Anterior cingulate cortex (tissue), 58 donors: ENCODE measurements around the gene TAGLN2.
A peak's percentile ranks its signal among the peaks of the same experiment; 100 is the strongest.
"Not testable (repeated sequence)": the region's sequence is repeated elsewhere in the genome, so short reads cannot be mapped to it uniquely, and the experiment has no call there.

Source experiments
- DNase-seq, 58 donors: peaks; one replicate each; lab custom pipeline; 2025; lab: John Stamatoyannopoulos, UW

The TAGLN2 gene

GRCh38 chr1:159911326-159912070 lies 13.8 kb downstream of the TAGLN2 start:
- no peak for DNase-seq

- DNase-seq = no peak
Measured at GRCh38 chr1:159908031-159908940, 17.0 kb downstream of the TAGLN2 start.

DNA sequence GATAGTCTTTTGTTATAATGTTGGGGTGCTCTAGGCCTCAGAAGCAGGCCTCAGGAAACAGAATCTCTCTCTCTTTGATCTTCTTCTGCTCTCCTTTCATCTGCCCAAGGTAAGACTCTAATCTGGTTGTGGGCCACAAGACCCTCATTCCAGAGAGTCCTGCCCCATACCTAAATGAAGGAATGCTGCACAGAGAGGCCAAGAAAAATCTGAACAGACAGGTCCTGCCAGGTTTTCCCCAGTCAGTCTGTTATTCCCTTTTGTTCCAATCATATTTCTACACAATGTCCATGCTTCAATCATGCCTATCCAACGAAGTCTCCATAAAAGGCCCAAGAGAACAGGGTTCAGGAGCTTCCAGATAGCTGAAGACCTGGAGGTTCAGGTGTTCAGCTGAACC lies 18.3 kb downstream of the TAGLN2 start:
- DNase-seq = no peak

GRCh38 chr1:159904036-159904435 lies 21.3 kb downstream of the TAGLN2 start:
- DNase-seq = not testable (repeated sequence)

DNA sequence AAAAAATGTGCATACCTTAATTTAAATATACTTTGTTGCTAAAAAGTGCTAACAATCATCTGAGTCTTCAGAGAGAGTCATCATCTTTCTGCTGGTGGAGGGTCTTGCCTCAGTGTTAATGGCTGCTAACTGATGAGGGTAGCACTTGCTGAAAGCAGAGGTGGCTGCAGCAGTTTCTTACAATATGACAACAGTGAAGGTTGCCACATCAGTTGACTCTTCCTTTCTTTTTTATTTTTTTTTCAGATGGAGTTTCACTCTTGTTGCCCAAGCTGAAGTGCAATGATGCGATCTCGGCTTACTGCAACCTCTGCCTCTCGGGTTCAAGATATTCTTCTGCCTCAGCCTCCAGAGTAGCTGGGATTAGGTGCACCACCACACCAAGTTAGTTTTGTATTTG lies 22.8 kb downstream of the TAGLN2 start:
- DNase-seq = no peak

DNA sequence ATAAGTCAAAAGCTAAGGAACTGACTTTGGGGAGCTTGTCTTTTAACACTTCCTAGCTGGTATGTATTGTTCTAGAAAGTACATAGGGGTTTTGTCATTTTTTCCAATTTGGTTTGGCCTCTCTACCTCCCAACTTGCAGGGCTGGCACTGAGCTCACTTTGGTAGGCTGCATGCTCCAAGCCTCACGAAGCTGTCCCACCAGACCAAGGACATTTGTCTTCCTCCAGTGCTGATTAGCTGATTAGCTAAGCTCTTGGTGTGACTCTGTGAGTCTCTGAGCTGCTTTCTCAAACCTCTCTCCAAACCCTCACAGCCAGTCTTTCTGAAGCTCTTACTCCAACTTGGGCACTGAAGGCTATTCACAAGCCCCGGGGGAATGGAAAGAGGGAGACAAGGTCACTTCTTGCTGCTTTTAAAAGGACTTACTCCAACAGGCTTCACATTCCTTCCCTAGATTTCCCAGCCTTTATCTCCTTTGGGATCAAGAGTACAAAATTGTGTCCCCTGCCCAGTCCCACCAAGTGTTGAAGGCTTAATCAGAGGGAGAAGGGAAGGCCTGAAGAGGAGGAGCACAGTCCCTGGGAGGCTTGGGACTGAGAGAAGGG lies 24.4 kb downstream of the TAGLN2 start:
- DNase-seq = no peak

DNA sequence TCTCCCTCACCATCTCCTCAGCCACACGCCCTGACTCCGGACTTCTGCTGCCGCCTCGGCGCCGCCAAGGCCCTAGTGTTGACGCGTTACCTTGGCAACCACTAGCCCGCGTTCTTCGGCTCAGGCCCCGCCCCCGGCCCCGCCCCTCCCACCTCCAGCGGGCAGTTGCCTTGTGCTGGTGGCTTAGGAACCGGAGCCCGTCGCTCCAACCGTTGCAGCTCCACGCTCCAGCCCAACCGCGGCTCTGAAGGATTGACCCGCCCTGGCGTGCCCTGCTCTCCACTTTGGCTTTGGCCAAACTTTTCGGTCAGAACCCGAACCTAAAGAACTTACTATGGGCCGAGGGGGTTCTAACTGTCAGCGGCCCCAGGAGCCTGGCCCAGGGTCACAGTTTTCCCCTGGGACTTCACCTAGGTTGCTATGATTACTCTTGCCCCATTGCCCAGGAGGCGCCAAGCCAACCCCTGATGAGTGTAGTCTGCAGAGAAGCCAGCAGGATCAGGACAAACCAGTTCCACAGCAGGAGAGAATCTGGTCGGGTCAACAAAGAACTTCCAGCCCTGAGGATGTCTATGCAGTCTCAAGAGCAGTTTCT lies 25.1 kb downstream of the TAGLN2 start, which contains the start of gene CFAP45:
CFAP45 (minus strand) TSS at position 80 of the 595 bp plus-strand sequence; CDS start at position 13, 67 bp downstream.
- peak in 2 of 58 donors; percentile 28 to 46 for DNase-seq

- not testable (repeated sequence) for DNase-seq
Measured at GRCh38 chr1:159899634-159900033, 25.7 kb downstream of the TAGLN2 start.

DNA sequence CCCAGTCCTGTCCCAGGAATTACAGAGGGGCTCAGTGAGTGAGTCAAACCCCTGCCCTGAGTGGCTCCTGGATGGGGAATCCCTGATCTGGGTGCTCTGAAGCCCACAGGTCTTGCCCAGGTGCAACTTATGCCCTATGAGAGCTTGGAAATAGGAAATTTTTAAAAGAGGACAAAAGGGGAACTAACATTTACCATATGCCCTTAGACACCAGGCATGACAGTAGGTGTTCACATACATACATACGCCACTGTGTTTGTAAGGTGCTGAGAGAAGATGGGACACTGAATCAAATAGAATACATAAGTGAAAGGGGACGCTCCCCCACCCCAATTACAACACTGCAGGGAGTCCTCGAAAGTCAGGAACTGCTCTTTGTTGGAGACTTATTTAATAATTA lies 26.8 kb downstream of the TAGLN2 start:
- DNase-seq = no peak

GRCh38 chr1:159897962-159898361 lies 27.3 kb downstream of the TAGLN2 start:
- DNase-seq = no peak

- no peak for DNase-seq
Measured at GRCh38 chr1:159896546-159896930, 28.8 kb downstream of the TAGLN2 start.

GRCh38 chr1:159895836-159896545 lies 29.3 kb downstream of the TAGLN2 start:
- peak in 2 of 58 donors; percentile 8 to 14 for DNase-seq

- no peak for DNase-seq
Measured at GRCh38 chr1:159895286-159895685, 30.0 kb downstream of the TAGLN2 start.

DNA sequence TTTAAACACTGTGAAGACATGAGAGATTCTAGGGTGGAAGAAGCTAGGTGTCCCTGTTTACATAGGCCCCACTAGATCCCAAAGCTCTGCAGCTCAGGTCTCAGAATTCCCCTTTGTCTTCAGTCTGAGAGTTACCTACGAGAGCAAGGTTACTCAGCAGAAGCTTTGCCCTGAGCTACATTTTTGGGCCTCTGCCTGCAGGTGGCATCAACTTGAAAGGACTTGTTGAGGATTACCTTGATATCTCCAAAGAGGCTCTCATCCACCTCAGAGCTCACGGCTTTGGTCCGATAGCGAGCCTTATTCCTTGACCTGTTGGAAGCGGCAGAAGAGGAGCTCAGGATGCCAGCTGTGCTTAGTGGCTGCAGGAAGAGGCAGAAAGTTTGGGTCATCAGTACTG lies 32.4 kb downstream of the TAGLN2 start:
- no peak for DNase-seq

DNA sequence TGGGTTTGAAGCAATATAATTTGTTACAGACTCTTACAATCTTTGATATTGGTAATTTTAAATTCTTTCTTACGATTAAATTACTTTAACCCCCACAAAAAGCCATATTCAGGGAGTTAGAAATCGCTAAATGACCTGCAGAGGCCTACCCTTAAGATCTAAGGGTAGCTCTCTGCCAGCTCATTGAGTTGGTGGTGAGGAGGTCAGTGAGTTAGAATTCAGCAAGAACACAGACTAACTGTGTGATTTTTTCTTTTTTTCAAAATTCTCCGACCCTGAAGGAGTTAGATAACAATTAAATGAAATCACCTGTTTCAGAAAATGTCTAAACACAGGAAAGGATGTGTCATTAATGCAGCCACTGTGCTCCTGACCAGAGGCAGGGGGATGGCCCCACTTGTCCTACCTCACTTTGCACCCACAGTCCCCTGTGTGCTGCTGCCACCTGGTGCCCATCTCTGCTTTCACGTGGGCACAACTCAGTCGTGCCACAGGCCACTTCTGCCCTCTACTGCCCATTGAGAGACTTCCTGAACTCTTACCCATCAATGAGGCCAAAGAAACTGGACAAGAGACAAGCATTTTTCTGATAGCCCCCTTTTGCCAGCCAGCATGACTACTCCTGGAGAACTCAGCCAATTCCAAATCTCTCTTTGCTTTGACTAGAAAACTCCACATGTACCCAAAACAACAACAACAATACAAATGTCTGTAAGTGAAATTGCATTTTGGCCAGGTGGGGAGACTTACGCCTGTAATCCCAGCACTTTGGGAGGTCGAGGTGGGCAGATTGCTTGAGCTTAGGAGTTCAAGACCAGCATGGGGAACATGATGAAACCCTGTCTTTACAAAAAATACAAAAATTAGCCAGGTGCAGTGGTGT lies 33.8 kb downstream of the TAGLN2 start:
- DNase-seq = peak in 56 of 58 donors; percentile 9 to 87 (median 66)

GRCh38 chr1:159890390-159890789 lies 34.9 kb downstream of the TAGLN2 start:
- DNase-seq = no peak

DNA sequence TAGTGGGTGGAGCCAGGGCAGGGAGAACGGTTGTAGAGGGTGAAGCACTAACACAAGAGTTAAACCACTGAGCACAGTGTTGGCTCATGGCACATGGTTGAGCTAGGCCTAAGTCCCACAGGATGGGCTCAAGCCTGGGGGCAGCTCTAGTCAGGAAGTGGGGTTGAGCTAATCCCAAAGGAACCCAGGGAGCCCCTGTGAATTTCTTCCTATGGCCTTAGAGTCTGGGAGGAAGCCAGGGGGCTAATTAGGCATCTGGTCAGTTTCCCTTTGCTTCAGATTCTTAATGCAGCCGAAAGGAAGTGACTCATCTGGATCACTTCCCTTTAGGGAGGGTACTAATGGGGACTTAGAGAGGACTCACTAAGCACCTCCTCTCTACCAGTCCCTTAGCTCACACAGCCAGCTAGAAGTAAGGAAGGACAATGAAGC lies 35.5 kb downstream of the TAGLN2 start:
- DNase-seq = peak in 2 of 58 donors; percentile 0 to 7

DNA sequence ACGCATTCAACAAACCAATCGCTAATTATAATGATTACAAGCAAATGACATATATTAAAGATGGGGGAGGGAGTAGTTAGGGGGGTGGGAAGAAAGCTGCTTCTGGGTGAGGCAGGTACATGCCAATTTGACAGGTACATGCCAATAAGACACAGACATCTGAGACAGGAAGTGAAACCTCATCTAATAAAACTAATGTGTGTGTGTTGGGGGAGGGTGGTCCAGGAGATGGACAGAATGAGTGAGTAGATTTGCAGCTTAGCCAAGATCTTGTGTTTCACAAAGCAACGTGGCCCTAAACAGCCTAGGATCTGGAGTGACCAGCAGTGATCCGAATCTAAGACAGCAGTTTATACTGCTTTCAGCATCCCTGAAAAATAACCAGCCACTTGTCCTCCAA lies 36.1 kb downstream of the TAGLN2 start:
- DNase-seq = no peak

- DNase-seq = no peak
Measured at GRCh38 chr1:159884296-159884695, 41.0 kb downstream of the TAGLN2 start.
